ENCODE results near the gene NMT2.

- TF ChIP-seq CTCF (IDR thresholded peaks at IDR 0.05) (no peak), POLR2A (IDR thresholded peaks at IDR 0.05) (no peak), EP300 (IDR thresholded peaks at IDR 0.05) (no peak)
These were observed 22.1 kb downstream of the NMT2 start for GRCh38 chr10:15146366-15146765.
